GM19438 (cell line): Measurements from ENCODE around the gene ATP11B.
"Not testable (repeated sequence)": the region's sequence is repeated elsewhere in the genome, so short reads cannot be mapped to it uniquely, and the experiment has no call there.

ENCODE experiments used
- ATAC-seq: cut with Tn5 transposase; IDR thresholded peaks from one replicate; pipeline ENCODE4 v1.9.1; 2021; ENCODE audit warnings: low read depth; ENCODE audit not compliant: unreplicated experiment

The ATP11B gene

GRCh38 chr3:182824957-182825356 lies 31.7 kb downstream of the ATP11B start:
- no peak for ATAC-seq

GRCh38 chr3:182829761-182830405 lies 36.6 kb downstream of the ATP11B start:
- no peak for ATAC-seq

GRCh38 chr3:182837855-182838454 lies 44.7 kb downstream of the ATP11B start:
- ATAC-seq: no peak

- ATAC-seq: no peak
Measured at GRCh38 chr3:182843478-182843877, 50.2 kb downstream of the ATP11B start.

GRCh38 chr3:182848906-182849305 lies 55.6 kb downstream of the ATP11B start:
- ATAC-seq: no peak

- no peak for ATAC-seq
Measured at GRCh38 chr3:182855076-182855475, 61.8 kb downstream of the ATP11B start.

- no peak for ATAC-seq
Measured at GRCh38 chr3:182861348-182861747, 68.0 kb downstream of the ATP11B start.

GRCh38 chr3:182862159-182862860 lies 69.0 kb downstream of the ATP11B start:
- no peak for ATAC-seq

- ATAC-seq: no peak
Measured at GRCh38 chr3:182869059-182869458, 75.8 kb downstream of the ATP11B start.

GRCh38 chr3:182870917-182871316 lies 77.6 kb downstream of the ATP11B start:
- not testable (repeated sequence) for ATAC-seq

- no peak for ATAC-seq
Measured at GRCh38 chr3:182879031-182879611, 85.8 kb downstream of the ATP11B start.

- ATAC-seq: no peak
Measured at GRCh38 chr3:182886497-182886896, 93.2 kb downstream of the ATP11B start.

GRCh38 chr3:182889948-182890629 lies 96.8 kb downstream of the ATP11B start:
- ATAC-seq: no peak

GRCh38 chr3:182891364-182891763 lies 98.1 kb downstream of the ATP11B start:
- ATAC-seq: no peak

GRCh38 chr3:182892226-182892625 lies 98.9 kb downstream of the ATP11B start:
- no peak for ATAC-seq

GRCh38 chr3:182895513-182896112 lies 102.3 kb downstream of the ATP11B start:
- ATAC-seq: no peak

GRCh38 chr3:182896553-182896952 lies 103.2 kb downstream of the ATP11B start:
- no peak for ATAC-seq

- ATAC-seq: no peak
Measured at GRCh38 chr3:182902236-182902635, 108.9 kb downstream of the ATP11B start.

- ATAC-seq: no peak
Measured at GRCh38 chr3:182904164-182904563, 110.9 kb downstream of the ATP11B start.

GRCh38 chr3:182905623-182906022 lies 112.3 kb downstream of the ATP11B start:
- no peak for ATAC-seq

GRCh38 chr3:182906036-182906435 lies 112.7 kb downstream of the ATP11B start:
- no peak for ATAC-seq
